CD4-positive, CD25-positive, alpha-beta regulatory T cell (primary cell): ENCODE measurements around the gene CFAP90. TPM values are rescaled to one million over a fixed set of nuclear protein-coding genes. Genes with fewer than 3 reads are reported as not detected.

Experiments used
- ATAC-seq, 2 donors: fragments of 150-1000 bp; cut with Tn5 transposase; one replicate each; pipeline ENCODE4 v1.10.0; 2021; ENCODE audit warnings: low read depth in 2 of 2, moderate number of reproducible peaks in 2 of 2, moderate library complexity in 1 of 2
- DNase-seq, 3 donors: peaks; one replicate each; pipeline versions ENCODE4 v3.0.0 to v3.0.0-alpha.2; 2012 to 2022; ENCODE audit warnings: mixed read lengths in 1 of 3
- H3K27ac ChIP-seq: one replicate; pipeline ENCODE4 v1.7.0; 2013; ENCODE audit warnings: mild to moderate bottlenecking, low read length; ENCODE audit not compliant: insufficient read depth, poor library complexity, severe bottlenecking
- H3K27me3 ChIP-seq: one replicate; pipeline ENCODE4 v1.7.0; 2013; ENCODE audit warnings: low read length; ENCODE audit not compliant: control insufficient read depth, insufficient read depth
- H3K36me3 ChIP-seq: one replicate; pipeline ENCODE4 v1.7.0; 2013; ENCODE audit warnings: mild to moderate bottlenecking, low read length, moderate library complexity; ENCODE audit not compliant: control insufficient read depth, insufficient read depth
- H3K4me1 ChIP-seq: 2 replicates; pipeline ENCODE4 v1.7.0; 2013; ENCODE audit warnings: mild to moderate bottlenecking, low read length; ENCODE audit not compliant: insufficient read depth, control insufficient read depth, poor library complexity, severe bottlenecking
- H3K4me3 ChIP-seq: one replicate; pipeline ENCODE4 v1.7.0; 2013; ENCODE audit warnings: low read depth, mild to moderate bottlenecking, low read length, moderate library complexity
- H3K9me3 ChIP-seq, 2 experiments: 1 replicate in 1 of 2; 2 replicates in 1 of 2; pipeline ENCODE4 v1.7.0; 2013; ENCODE audit warnings: low read length in 2 of 2, mild to moderate bottlenecking in 1 of 2, moderate library complexity in 1 of 2; ENCODE audit not compliant: control insufficient read depth in 2 of 2
- H3K27ac Mint-ChIP-seq, 3 donors: one replicate each; pipeline ENCODE4 v1.8.0; 2020 to 2022; ENCODE audit warnings: mild to moderate bottlenecking in 3 of 3, mixed read lengths in 3 of 3, moderate library complexity in 2 of 3
- H3K27me3 Mint-ChIP-seq: one replicate; pipeline ENCODE4 v1.8.0; 2022; ENCODE audit warnings: mild to moderate bottlenecking, mixed read lengths
- H3K36me3 Mint-ChIP-seq: one replicate; pipeline ENCODE4 v1.8.0; 2020; ENCODE audit warnings: mixed read lengths
- H3K4me1 Mint-ChIP-seq, 4 donors: one replicate each; pipeline ENCODE4 v1.8.0; 2020 to 2022; ENCODE audit warnings: mixed read lengths in 4 of 4, mild to moderate bottlenecking in 1 of 4
- H3K4me3 Mint-ChIP-seq, 4 donors: one replicate each; pipeline ENCODE4 v1.8.0; 2020 to 2022; ENCODE audit warnings: mild to moderate bottlenecking in 4 of 4, mixed read lengths in 4 of 4, moderate library complexity in 3 of 4
- H3K9me3 Mint-ChIP-seq, 7 donors: one replicate each; pipeline ENCODE4 v1.8.0; 2020 to 2022; ENCODE audit warnings: mixed read lengths in 7 of 7, mild to moderate bottlenecking in 3 of 7, moderate library complexity in 2 of 7
- polyA plus RNA-seq, 4 donors: library from polyadenylated mRNA; unstranded; fragments of 300-500 nt; fragmentation: Illumina TruSeq; gene quantifications; one replicate each; pipeline ENCODE4 v1.2.3, GENCODE V29; 2021
- total RNA-seq: library from RNA; stranded (reverse); gene quantifications from one replicate; pipeline ENCODE4 v1.2.3, GENCODE V29; 2022

CFAP90 gene
- total and polyA plus RNA-seq, 5 donors from 2014 or later, result not detected

DNA sequence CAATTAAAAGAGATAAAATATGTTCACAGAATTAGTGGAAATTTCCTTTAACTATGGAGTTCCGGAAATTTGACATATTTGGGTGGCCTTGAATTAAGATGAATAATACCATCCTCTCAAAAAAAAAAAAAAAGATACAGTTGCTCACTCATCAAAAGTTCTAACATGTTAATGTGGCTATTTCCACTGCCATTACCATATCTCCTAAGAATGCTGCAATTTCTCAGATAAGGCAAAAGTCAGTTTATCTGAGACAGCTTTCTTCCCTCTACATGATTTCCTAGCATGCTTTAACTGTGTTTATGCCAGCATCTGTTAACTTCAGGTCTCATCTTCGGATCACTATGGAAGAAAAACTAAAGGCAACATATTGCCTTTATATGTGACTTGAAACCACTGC, 15.3 kb upstream of the CFAP90 start:
- H3K4me1 Mint-ChIP-seq, result peaks cover 12 to 56% (median 25%) of the 10 kb centered on the region in 4 donors
- H3K4me3 ChIP-seq, result no peak overlapping the region
- no peaks in the 10 kb centered on the region for H3K27me3 Mint-ChIP-seq
- DNase-seq, result no peak
- H3K4me1 ChIP-seq, result peaks cover 31% of the 10 kb centered on the region
- no peaks in the 10 kb centered on the region for H3K27me3 ChIP-seq
- peaks cover 35% of the 10 kb centered on the region for H3K36me3 ChIP-seq
- H3K9me3 Mint-ChIP-seq, result no peaks in the 10 kb centered on the region
- peaks cover 33% of the 10 kb centered on the region for H3K36me3 Mint-ChIP-seq
- ATAC-seq, result no peak
- no peaks in the 10 kb centered on the region for H3K9me3 ChIP-seq
- no peak overlapping the region for H3K27ac ChIP-seq
- H3K4me3 Mint-ChIP-seq, result peak overlapping the region in 1 of 4 donors; percentile 93
- H3K27ac Mint-ChIP-seq, result peak overlapping the region in 1 of 3 donors; percentile 32

DNA sequence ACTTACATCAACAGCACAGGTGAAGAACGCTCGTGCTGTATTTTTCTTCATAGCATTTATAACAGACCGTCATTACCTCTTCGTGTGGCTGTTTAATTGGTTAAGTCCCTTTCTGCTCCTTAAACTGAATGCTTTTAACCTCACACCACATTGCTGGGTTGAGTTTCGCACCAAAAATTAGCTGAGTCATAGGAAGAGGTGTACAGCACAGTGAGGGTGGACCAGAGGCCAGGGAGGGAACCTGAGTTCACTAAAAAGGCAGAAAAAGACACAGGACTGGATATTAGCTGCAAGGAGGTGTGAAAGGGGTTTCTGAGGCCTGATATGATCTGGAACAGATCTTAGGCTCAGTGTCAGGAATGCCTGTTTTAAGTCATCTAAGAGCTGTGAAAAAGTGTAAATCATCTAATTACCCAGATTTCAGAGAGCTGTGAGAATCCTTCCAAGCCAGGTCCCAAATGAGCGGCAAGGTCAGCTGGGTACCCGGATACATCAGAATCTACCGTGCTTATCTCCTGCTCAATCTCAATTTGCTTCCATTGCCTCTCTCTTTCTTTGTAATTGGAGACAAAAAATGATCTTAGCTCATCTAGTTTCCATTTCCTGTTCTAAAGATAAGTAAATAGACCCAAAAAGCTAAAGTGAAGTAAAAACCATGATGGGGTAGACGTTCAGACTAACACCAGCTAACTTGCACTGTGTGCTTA, 7.1 kb upstream of the CFAP90 start:
- DNase-seq (peak in 1 of 3 donors; percentile 64), ATAC-seq (peak; percentile 58 to 64)
- peak overlapping the region in 3 of 4 donors; percentile 3 to 42 (median 19) for H3K4me3 Mint-ChIP-seq
- Histone ChIP-seq H3K4me3 (peak overlapping the region; percentile 27), H3K27ac (peak overlapping the region; percentile 44), H3K27me3 (no peaks in the 10 kb centered on the region), H3K4me1 (peaks cover 14% of the 10 kb centered on the region), H3K36me3 (peaks cover 37% of the 10 kb centered on the region), H3K9me3 (no peaks in the 10 kb centered on the region)
- H3K4me1 Mint-ChIP-seq, result peaks cover 14 to 20% (median 16%) of the 10 kb centered on the region in 4 donors
- peaks cover 16% of the 10 kb centered on the region for H3K36me3 Mint-ChIP-seq
- H3K27me3 Mint-ChIP-seq, result peaks cover 3% of the 10 kb centered on the region
- H3K9me3 Mint-ChIP-seq, result peaks cover 0 to 1% (median 0%) of the 10 kb centered on the region in 7 donors
- H3K27ac Mint-ChIP-seq, result peak overlapping the region; percentile 71 to 90 (median 71)

DNA sequence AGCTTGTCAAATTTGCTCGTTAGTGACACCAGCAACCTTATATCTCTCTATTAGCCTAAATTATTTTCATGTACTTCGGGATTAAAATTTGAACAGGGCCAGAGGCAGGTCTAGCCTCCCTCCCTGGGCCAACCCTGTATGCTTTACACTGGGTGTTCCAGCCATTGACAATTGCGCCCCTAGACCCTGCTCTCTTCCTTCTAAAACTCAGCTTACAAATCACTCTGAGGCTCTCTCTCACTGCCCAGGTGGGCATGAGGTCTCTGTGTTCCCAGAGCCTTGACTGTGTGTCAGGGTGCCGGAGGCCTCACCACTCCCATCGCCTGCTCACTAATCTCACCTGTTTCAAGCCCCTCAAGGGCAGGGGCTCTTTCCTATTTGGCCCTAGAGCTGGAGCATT, 6.4 kb upstream of the CFAP90 start:
- H3K4me3 Mint-ChIP-seq, result no peak overlapping the region
- H3K4me3 ChIP-seq, result no peak overlapping the region
- peaks cover 0 to 1% (median 0%) of the 10 kb centered on the region in 7 donors for H3K9me3 Mint-ChIP-seq
- peak overlapping the region; percentile 63 to 71 (median 67) for H3K27ac Mint-ChIP-seq
- H3K4me1 Mint-ChIP-seq, result peaks cover 17 to 24% (median 18%) of the 10 kb centered on the region in 4 donors
- no peak for ATAC-seq
- H3K36me3 Mint-ChIP-seq, result peaks cover 13% of the 10 kb centered on the region
- H3K27me3 Mint-ChIP-seq, result peaks cover 11% of the 10 kb centered on the region
- H3K4me1 ChIP-seq, result peaks cover 17% of the 10 kb centered on the region
- H3K27ac ChIP-seq, result no peak overlapping the region
- H3K9me3 ChIP-seq, result no peaks in the 10 kb centered on the region
- no peaks in the 10 kb centered on the region for H3K27me3 ChIP-seq
- DNase-seq, result no peak
- peaks cover 29% of the 10 kb centered on the region for H3K36me3 ChIP-seq

DNA sequence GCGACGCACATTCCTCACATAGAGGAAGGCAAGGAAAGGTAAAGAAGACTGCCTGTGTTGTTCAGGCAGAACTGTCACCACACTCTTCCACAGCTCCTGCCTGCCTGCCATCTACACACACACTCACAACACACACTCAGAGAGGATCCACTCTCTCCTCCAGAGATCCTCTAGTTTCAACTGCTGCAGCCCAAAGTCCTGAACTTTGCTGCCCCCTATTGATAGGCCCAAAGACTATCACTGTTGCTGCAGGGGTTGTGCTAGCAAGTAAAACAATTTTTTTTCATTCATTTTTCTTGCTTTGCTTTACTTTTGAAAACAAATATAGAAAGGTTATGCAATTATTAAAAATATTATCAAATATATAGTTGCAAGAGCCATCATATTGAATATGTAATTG, 5.9 kb upstream of the CFAP90 start:
- Mint-ChIP-seq H3K36me3 (peaks cover 12% of the 10 kb centered on the region), H3K27ac (no peak overlapping the region), H3K4me1 (peaks cover 19 to 29% (median 23%) of the 10 kb centered on the region in 4 donors), H3K4me3 (no peak overlapping the region), H3K27me3 (peaks cover 16% of the 10 kb centered on the region), H3K9me3 (peaks cover 0 to 1% (median 0%) of the 10 kb centered on the region in 7 donors)
- no peak overlapping the region for H3K27ac ChIP-seq
- H3K9me3 ChIP-seq, result no peaks in the 10 kb centered on the region
- H3K4me3 ChIP-seq, result no peak overlapping the region
- peaks cover 21% of the 10 kb centered on the region for H3K4me1 ChIP-seq
- no peaks in the 10 kb centered on the region for H3K27me3 ChIP-seq
- ATAC-seq (peak in 1 of 2 donors; percentile 40), DNase-seq (peak in 1 of 3 donors; percentile 75)
- peaks cover 24% of the 10 kb centered on the region for H3K36me3 ChIP-seq

DNA sequence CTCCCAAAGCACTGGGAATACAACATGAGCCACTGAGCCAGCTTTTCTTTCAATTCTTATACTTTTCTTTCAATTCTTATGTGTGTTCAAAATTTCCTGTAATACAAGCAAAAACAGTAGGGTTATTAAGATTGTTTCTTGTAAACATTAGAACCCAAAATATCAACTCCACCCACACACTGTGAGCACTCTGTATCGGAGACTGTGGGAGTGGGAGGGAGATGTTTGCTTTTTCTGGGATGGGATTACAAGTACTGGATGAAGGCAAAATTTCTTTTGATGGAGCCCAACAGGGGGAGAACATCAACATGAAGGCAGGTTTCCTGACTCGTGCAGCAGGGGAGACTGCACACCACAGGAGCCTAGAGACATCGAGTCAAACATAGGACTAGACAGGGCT, 4.7 kb upstream of the CFAP90 start:
- peaks cover 0 to 1% (median 0%) of the 10 kb centered on the region in 7 donors for H3K9me3 Mint-ChIP-seq
- peaks cover 24% of the 10 kb centered on the region for H3K27me3 Mint-ChIP-seq
- H3K27ac ChIP-seq, result no peak overlapping the region
- peaks cover 7% of the 10 kb centered on the region for H3K36me3 Mint-ChIP-seq
- no peaks in the 10 kb centered on the region for H3K9me3 ChIP-seq
- H3K27ac Mint-ChIP-seq, result no peak overlapping the region
- H3K36me3 ChIP-seq, result peaks cover 12% of the 10 kb centered on the region
- H3K4me3 Mint-ChIP-seq, result peak overlapping the region in 1 of 4 donors; percentile 12
- H3K4me1 Mint-ChIP-seq, result peaks cover 22 to 36% (median 28%) of the 10 kb centered on the region in 4 donors
- H3K27me3 ChIP-seq, result no peaks in the 10 kb centered on the region
- no peak overlapping the region for H3K4me3 ChIP-seq
- no peak for DNase-seq
- H3K4me1 ChIP-seq, result peaks cover 29% of the 10 kb centered on the region
- no peak for ATAC-seq

DNA sequence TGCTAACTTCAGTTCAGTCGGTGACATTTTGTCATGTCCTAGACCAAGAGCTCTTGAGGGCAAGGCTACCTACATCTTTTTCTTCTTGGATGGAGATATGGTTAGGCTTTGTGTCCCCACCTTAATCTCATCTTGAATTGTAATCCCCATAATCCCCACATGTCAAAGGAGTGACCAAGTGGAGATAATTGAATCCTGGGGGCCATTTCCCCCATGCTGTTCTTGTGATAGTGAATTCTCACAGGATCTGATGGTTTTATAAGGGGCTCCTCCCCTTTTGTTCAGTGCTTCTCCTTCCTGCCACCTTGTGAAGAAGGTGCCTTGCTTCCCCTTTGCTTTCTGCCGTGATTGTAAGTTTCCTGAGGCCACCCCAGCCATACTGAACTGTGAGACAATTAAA, 2.1 kb upstream of the CFAP90 start:
- Histone ChIP-seq H3K4me3 (no peak overlapping the region), H3K36me3 (no peaks in the 10 kb centered on the region), H3K4me1 (peaks cover 29% of the 10 kb centered on the region), H3K9me3 (no peaks in the 10 kb centered on the region), H3K27ac (no peak overlapping the region), H3K27me3 (peaks cover 16% of the 10 kb centered on the region)
- Mint-ChIP-seq H3K36me3 (no peaks in the 10 kb centered on the region), H3K4me3 (peak overlapping the region in 1 of 4 donors; percentile 93), H3K27ac (peak overlapping the region in 1 of 3 donors; percentile 5), H3K4me1 (peaks cover 12 to 29% (median 20%) of the 10 kb centered on the region in 4 donors), H3K27me3 (peaks cover 45% of the 10 kb centered on the region), H3K9me3 (peaks cover 0 to 3% (median 0%) of the 10 kb centered on the region in 7 donors)
- ATAC-seq (no peak), DNase-seq (no peak)

DNA sequence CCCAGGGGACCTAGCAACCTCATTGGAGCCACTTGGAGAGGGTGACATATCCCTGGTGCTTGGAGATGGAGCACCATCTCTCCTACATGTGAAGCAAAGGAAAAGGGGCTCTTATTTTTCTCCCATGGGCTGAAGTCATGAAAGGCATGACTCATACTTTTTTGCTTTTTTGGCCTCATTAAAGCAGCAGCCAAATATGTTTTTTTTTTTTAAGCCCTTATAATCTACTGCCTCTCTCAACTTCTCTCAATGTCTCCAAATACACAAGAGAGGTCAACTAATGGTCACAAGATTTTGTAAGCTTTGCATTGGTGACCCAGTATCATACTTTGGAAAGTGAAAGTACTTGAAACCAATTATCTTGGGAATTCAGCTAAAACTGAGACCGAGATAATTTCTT, 1.6 kb upstream of the CFAP90 start:
- ATAC-seq, result no peak

More for the DNA sequence above, 1.6 kb upstream of the CFAP90 start:
- Histone ChIP-seq H3K4me1 (peaks cover 25% of the 10 kb centered on the region), H3K4me3 (no peak overlapping the region), H3K36me3 (no peaks in the 10 kb centered on the region), H3K27ac (no peak overlapping the region), H3K9me3 (no peaks in the 10 kb centered on the region), H3K27me3 (peaks cover 20% of the 10 kb centered on the region)
- H3K36me3 Mint-ChIP-seq, result no peaks in the 10 kb centered on the region
- H3K27me3 Mint-ChIP-seq, result peaks cover 50% of the 10 kb centered on the region
- peaks cover 7 to 24% (median 16%) of the 10 kb centered on the region in 4 donors for H3K4me1 Mint-ChIP-seq
- H3K27ac Mint-ChIP-seq, result no peak overlapping the region
- peak overlapping the region in 1 of 4 donors; percentile 93 for H3K4me3 Mint-ChIP-seq
- DNase-seq, result no peak
- H3K9me3 Mint-ChIP-seq, result peaks cover 0 to 3% (median 0%) of the 10 kb centered on the region in 7 donors
